Fibroblast of peridontal ligament (primary cell): ENCODE results near the gene BRIP1.
A peak's percentile ranks its signal among the peaks of the same experiment; 100 is the strongest.
"Not testable (repeated sequence)": the region's sequence is repeated elsewhere in the genome, so short reads cannot be mapped to it uniquely, and the experiment has no call there.

Source experiments
- DNase-seq: peaks from one replicate; pipeline ENCODE4 v3.0.0-alpha.2; 2010; ENCODE audit errors: extremely low read depth

Gene BRIP1

GRCh38 chr17:61828694-61829093, 34.6 kb downstream of the BRIP1 start:
- no peak for DNase-seq

- DNase-seq: no peak
Observed at GRCh38 chr17:61827649-61828395, 35.5 kb downstream of the BRIP1 start.

- not testable (repeated sequence) for DNase-seq
Observed at GRCh38 chr17:61826866-61827265, 36.5 kb downstream of the BRIP1 start.

GRCh38 chr17:61826198-61826597, 37.1 kb downstream of the BRIP1 start:
- not testable (repeated sequence) for DNase-seq

- no peak for DNase-seq
Observed at GRCh38 chr17:61825448-61826137, 37.7 kb downstream of the BRIP1 start.

- no peak for DNase-seq
Observed at GRCh38 chr17:61822326-61823285, 40.7 kb downstream of the BRIP1 start.

GRCh38 chr17:61821655-61822054, 41.7 kb downstream of the BRIP1 start:
- no peak for DNase-seq

GRCh38 chr17:61819265-61819664, 44.1 kb downstream of the BRIP1 start:
- DNase-seq: not testable (repeated sequence)

- no peak for DNase-seq
Observed at GRCh38 chr17:61818225-61818624, 45.1 kb downstream of the BRIP1 start.

GRCh38 chr17:61817452-61817851, 45.9 kb downstream of the BRIP1 start:
- no peak for DNase-seq

- peak; percentile 49 for DNase-seq
Observed at GRCh38 chr17:61816538-61816937, 46.8 kb downstream of the BRIP1 start.

- no peak for DNase-seq
Observed at GRCh38 chr17:61815863-61816503, 47.3 kb downstream of the BRIP1 start.

- DNase-seq: no peak
Observed at GRCh38 chr17:61814485-61814884, 48.8 kb downstream of the BRIP1 start.

GRCh38 chr17:61813211-61813610, 50.1 kb downstream of the BRIP1 start:
- peak; percentile 58 for DNase-seq

- DNase-seq: no peak
Observed at GRCh38 chr17:61812747-61813146, 50.6 kb downstream of the BRIP1 start.

GRCh38 chr17:61809816-61810392, 53.4 kb downstream of the BRIP1 start:
- DNase-seq: peak; percentile 82

- no peak for DNase-seq
Observed at GRCh38 chr17:61808442-61808841, 54.9 kb downstream of the BRIP1 start.

GRCh38 chr17:61806936-61807335, 56.4 kb downstream of the BRIP1 start:
- peak; percentile 29 for DNase-seq

GRCh38 chr17:61806081-61806828, 57.1 kb downstream of the BRIP1 start:
- peak; percentile 60 for DNase-seq

GRCh38 chr17:61805399-61805798, 57.9 kb downstream of the BRIP1 start:
- peak; percentile 77 for DNase-seq

- DNase-seq: no peak
Observed at GRCh38 chr17:61803796-61804195, 59.5 kb downstream of the BRIP1 start.
